Mesenchymal stem cell (in vitro differentiated cells and primary cell): ENCODE measurements around the gene HRC.

Experiments used
- DNase-seq: peaks from one replicate; pipeline ENCODE4 v3.0.0-alpha.2; 2013
- H2AFZ ChIP-seq: one replicate; pipeline ENCODE4 v1.6.1; 2013; ENCODE audit warnings: low read depth, mild to moderate bottlenecking, control low read depth, inconsistent platforms, low read length, moderate library complexity
- H2AK5ac ChIP-seq: 2 replicates; pipeline ENCODE4 v1.6.1; 2013; ENCODE audit warnings: low read length, moderate library complexity, mild to moderate bottlenecking, inconsistent platforms; ENCODE audit not compliant: severe bottlenecking
- H2BK120ac ChIP-seq: one replicate; pipeline ENCODE4 v1.6.1; 2013; ENCODE audit warnings: low read depth, mild to moderate bottlenecking, inconsistent platforms, low read length, moderate library complexity
- H2BK12ac ChIP-seq, 2 experiments: one replicate each; pipeline ENCODE4 v1.6.1; 2013; ENCODE audit warnings: inconsistent platforms in 2 of 2, low read length in 2 of 2, mild to moderate bottlenecking in 2 of 2, moderate library complexity in 2 of 2, control low read depth in 1 of 2
- H2BK15ac ChIP-seq: one replicate; pipeline ENCODE4 v1.6.1; 2013; ENCODE audit warnings: mild to moderate bottlenecking, low read depth, inconsistent platforms; ENCODE audit not compliant: poor library complexity, severe bottlenecking
- H2BK5ac ChIP-seq: 2 replicates; pipeline ENCODE4 v1.6.1; 2013; ENCODE audit warnings: low read depth, mild to moderate bottlenecking, low read length, control low read depth, inconsistent platforms; ENCODE audit not compliant: poor library complexity, severe bottlenecking
- H3K14ac ChIP-seq, 2 experiments: one replicate each; pipeline ENCODE4 v1.6.1; 2013; ENCODE audit warnings: inconsistent platforms in 2 of 2, low read length in 2 of 2, control low read depth in 1 of 2, mild to moderate bottlenecking in 1 of 2, moderate library complexity in 1 of 2
- H3K18ac ChIP-seq, 2 experiments: one replicate each; pipeline ENCODE4 v1.6.1; 2013; ENCODE audit warnings: inconsistent platforms in 2 of 2, low read length in 2 of 2, control low read depth in 1 of 2, low read depth in 1 of 2, mild to moderate bottlenecking in 1 of 2
- H3K23ac ChIP-seq, 2 experiments: one replicate each; pipeline ENCODE4 v1.6.1; 2013; ENCODE audit warnings: inconsistent platforms in 2 of 2, low read length in 2 of 2, mild to moderate bottlenecking in 2 of 2, moderate library complexity in 2 of 2, control low read depth in 1 of 2
- H3K27ac ChIP-seq: 2 replicates; pipeline ENCODE4 v1.5.1; 2013; ENCODE audit warnings: mild to moderate bottlenecking, moderate library complexity, low read length, control low read depth, inconsistent platforms; ENCODE audit not compliant: poor library complexity, severe bottlenecking
- H3K27me3 ChIP-seq, 2 experiments: 2 replicates each; pipeline versions ENCODE4 v1.6.1 to v1.7.0; 2013; ENCODE audit warnings: low read length in 2 of 2, mild to moderate bottlenecking in 2 of 2, moderate library complexity in 2 of 2, control low read depth in 1 of 2, inconsistent platforms in 1 of 2; ENCODE audit not compliant: control insufficient read depth in 1 of 2, insufficient read depth in 1 of 2
- H3K36me3 ChIP-seq, 2 experiments: 2 replicates each; pipeline versions ENCODE4 v1.6.1 to v1.7.0; 2013; ENCODE audit warnings: low read length in 2 of 2, control low read depth in 1 of 2, inconsistent platforms in 1 of 2, low read depth in 1 of 2, mild to moderate bottlenecking in 1 of 2; ENCODE audit not compliant: insufficient read depth in 2 of 2, control insufficient read depth in 1 of 2
- H3K4ac ChIP-seq, 2 experiments: one replicate each; pipeline ENCODE4 v1.6.1; 2013; ENCODE audit warnings: inconsistent platforms in 2 of 2, low read length in 2 of 2, mild to moderate bottlenecking in 2 of 2, moderate library complexity in 2 of 2, control low read depth in 1 of 2, low read depth in 1 of 2
- H3K4me1 ChIP-seq: 2 replicates; pipeline ENCODE4 v1.6.1; 2013; ENCODE audit warnings: low read depth, low read length, control low read depth; ENCODE audit not compliant: control insufficient read depth, insufficient read depth
- H3K4me2 ChIP-seq: 2 replicates; pipeline ENCODE4 v1.6.1; 2013; ENCODE audit warnings: low read length, mild to moderate bottlenecking, inconsistent platforms; ENCODE audit not compliant: poor library complexity, severe bottlenecking
- H3K4me3 ChIP-seq, 2 experiments: 2 replicates each; pipeline versions ENCODE4 v1.5.1 to v1.7.0; 2013; ENCODE audit warnings: low read length in 2 of 2, mild to moderate bottlenecking in 2 of 2, control low read depth in 1 of 2, low read depth in 1 of 2; ENCODE audit not compliant: insufficient read depth in 1 of 2
- H3K79me1 ChIP-seq: replicated peaks from 2 replicates; pipeline ENCODE4 v1.6.1; 2013; ENCODE audit warnings: mild to moderate bottlenecking, control low read depth, low read length, inconsistent platforms; ENCODE audit not compliant: poor library complexity, severe bottlenecking
- H3K9ac ChIP-seq: 2 replicates; pipeline ENCODE4 v1.7.0; 2013; ENCODE audit warnings: mild to moderate bottlenecking, low read length, moderate library complexity
- H3K9me3 ChIP-seq: 2 replicates; pipeline ENCODE4 v1.7.0; 2013; ENCODE audit warnings: mild to moderate bottlenecking, low read length; ENCODE audit not compliant: control insufficient read depth
- H4K8ac ChIP-seq: one replicate; pipeline ENCODE4 v1.6.1; 2013; ENCODE audit warnings: inconsistent platforms, mild to moderate bottlenecking, low read length, moderate library complexity
- H4K91ac ChIP-seq: one replicate; pipeline ENCODE4 v1.6.1; 2013; ENCODE audit warnings: mild to moderate bottlenecking, low read length, inconsistent platforms
- WGBS: methylation state at CpG from one replicate; pipeline ENCODE4 v1.1.7; 2013; ENCODE audit warnings: mixed read lengths; 5-methylcytosine and 5-hydroxymethylcytosine counted together

The HRC gene

DNA sequence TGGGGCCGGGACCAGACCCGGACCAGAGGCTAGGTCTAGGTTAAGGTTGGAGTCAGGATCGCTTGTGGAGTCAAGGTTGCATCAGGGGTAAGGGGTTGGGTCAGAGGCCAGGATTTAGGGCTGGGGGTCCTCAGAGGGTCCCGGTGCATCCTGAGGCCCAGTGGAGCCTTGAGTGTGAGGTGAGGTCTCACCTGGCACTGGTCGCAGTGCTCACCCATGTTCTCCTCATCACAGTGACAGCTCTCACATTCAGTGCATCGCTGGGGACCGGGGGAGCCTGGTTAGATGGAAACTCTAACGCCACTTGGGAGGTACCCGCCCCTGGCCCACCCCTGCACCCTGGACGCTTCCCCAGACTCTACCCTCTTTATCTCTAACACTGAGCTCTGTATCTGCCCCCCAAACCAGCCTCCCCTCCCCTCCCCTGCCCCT, 3.1 kb downstream of the HRC start:
- WGBS, result 31% methylated on average over 10 of the region's 10 CpGs
- Histone ChIP-seq H2AK5ac (no peak overlapping the region), H4K8ac (no peak overlapping the region), H2BK5ac (no peak overlapping the region), H3K9me3 (no peaks in the 10 kb centered on the region), H3K18ac (no peak overlapping the region), H2BK12ac (no peak overlapping the region), H3K9ac (no peak overlapping the region), H3K4me3 (no peak overlapping the region), H3K79me1 (no peaks in the 10 kb centered on the region), H4K91ac (no peak overlapping the region), H2BK120ac (no peak overlapping the region), H3K4me2 (no peak overlapping the region), H3K27ac (no peak overlapping the region), H3K27me3 (peaks cover 15 to 23% of the 10 kb centered on the region in 2 experiments), H3K23ac (no peak overlapping the region), H3K4me1 (peaks cover 24% of the 10 kb centered on the region), H3K4ac (no peak overlapping the region), H3K36me3 (no peaks in the 10 kb centered on the region), H2BK15ac (no peak overlapping the region), H3K14ac (no peak overlapping the region), H2AFZ (no peak overlapping the region)
- no peak for DNase-seq

- Histone ChIP-seq H3K4me1 (peaks cover 24% of the 10 kb centered on the region), H2BK120ac (no peak overlapping the region), H3K27me3 (peaks cover 15 to 23% of the 10 kb centered on the region in 2 experiments), H3K27ac (no peak overlapping the region), H3K79me1 (no peaks in the 10 kb centered on the region), H2BK12ac (no peak overlapping the region), H4K91ac (no peak overlapping the region), H3K36me3 (no peaks in the 10 kb centered on the region), H2BK15ac (peak overlapping the region; percentile 37), H3K4me3 (peak overlapping the region in 1 of 2 experiments; percentile 99), H2AFZ (no peak overlapping the region), H3K9ac (no peak overlapping the region), H4K8ac (no peak overlapping the region), H3K4me2 (no peak overlapping the region), H2AK5ac (no peak overlapping the region), H3K23ac (no peak overlapping the region), H3K9me3 (no peaks in the 10 kb centered on the region), H3K4ac (no peak overlapping the region), H3K14ac (no peak overlapping the region), H3K18ac (no peak overlapping the region), H2BK5ac (no peak overlapping the region)
- peak; percentile 60 for DNase-seq
- 13% methylated on average over 45 of the region's 45 CpGs for WGBS
Observed at GRCh38 chr19:49151267-49152118, 3.7 kb downstream of the HRC start.

- no peak overlapping the region for H2BK5ac ChIP-seq
- H3K23ac ChIP-seq, result peak overlapping the region in 1 of 2 experiments; percentile 78
- peak overlapping the region; percentile 85 to 96 for H3K18ac ChIP-seq
- H3K27ac ChIP-seq, result no peak overlapping the region
- H4K8ac ChIP-seq, result peak overlapping the region; percentile 87
- no peak overlapping the region for H2AK5ac ChIP-seq
- H3K4me2 ChIP-seq, result peak overlapping the region; percentile 75
- no peaks in the 10 kb centered on the region for H3K79me1 ChIP-seq
- peaks cover 9 to 19% of the 10 kb centered on the region in 2 experiments for H3K27me3 ChIP-seq
- peak overlapping the region; percentile 58 to 76 for H3K4ac ChIP-seq
- peak overlapping the region; percentile 91 for H2BK15ac ChIP-seq
- no peaks in the 10 kb centered on the region for H3K36me3 ChIP-seq
- H3K4me3 ChIP-seq, result peak overlapping the region; percentile 65 to 99
- H3K4me1 ChIP-seq, result peaks cover 29% of the 10 kb centered on the region
- peak overlapping the region in 1 of 2 experiments; percentile 78 for H3K14ac ChIP-seq
- peak overlapping the region; percentile 81 for H2BK120ac ChIP-seq
- peak overlapping the region in 1 of 2 experiments; percentile 69 for H2BK12ac ChIP-seq
- H2AFZ ChIP-seq, result peak overlapping the region; percentile 80
- H3K9me3 ChIP-seq, result no peaks in the 10 kb centered on the region
- WGBS, result 20% methylated on average over 9 of the region's 16 CpGs
- no peak for DNase-seq
- peak overlapping the region; percentile 93 for H3K9ac ChIP-seq
- peak overlapping the region; percentile 91 for H4K91ac ChIP-seq
Observed at GRCh38 chr19:49150944-49151243, 4.3 kb downstream of the HRC start.

- H3K4me1 ChIP-seq, result peaks cover 33% of the 10 kb centered on the region
- H3K23ac ChIP-seq, result peak overlapping the region; percentile 43 to 78
- peak overlapping the region; percentile 69 to 75 for H2BK12ac ChIP-seq
- no peak overlapping the region for H3K27ac ChIP-seq
- H4K8ac ChIP-seq, result peak overlapping the region; percentile 87
- peak overlapping the region; percentile 81 for H2BK120ac ChIP-seq
- peak overlapping the region; percentile 80 for H2AFZ ChIP-seq
- peak overlapping the region; percentile 91 for H4K91ac ChIP-seq
- no peak overlapping the region for H2AK5ac ChIP-seq
- H2BK15ac ChIP-seq, result peak overlapping the region; percentile 91
- H3K4me2 ChIP-seq, result peak overlapping the region; percentile 75
- H2BK5ac ChIP-seq, result peak overlapping the region; percentile 5
- no peaks in the 10 kb centered on the region for H3K36me3 ChIP-seq
- peak overlapping the region in 1 of 2 experiments; percentile 78 for H3K14ac ChIP-seq
- peak overlapping the region; percentile 65 to 99 for H3K4me3 ChIP-seq
- WGBS, result under 1% methylated on average over 46 of the region's 75 CpGs
- H3K27me3 ChIP-seq, result peaks cover 4 to 16% of the 10 kb centered on the region in 2 experiments
- DNase-seq, result peak; percentile 91
- peak overlapping the region; percentile 76 to 88 for H3K4ac ChIP-seq
- H3K79me1 ChIP-seq, result no peaks in the 10 kb centered on the region
- peak overlapping the region; percentile 93 for H3K9ac ChIP-seq
- peak overlapping the region; percentile 94 to 96 for H3K18ac ChIP-seq
- H3K9me3 ChIP-seq, result no peaks in the 10 kb centered on the region
Observed at GRCh38 chr19:49150106-49150943, 4.9 kb downstream of the HRC start.
